ENCODE results near the gene C11orf58. TPM values are rescaled to one million over a fixed set of nuclear protein-coding genes. Genes with fewer than 3 reads are reported as not detected.

The C11orf58 gene
- total RNA-seq, 2 experiments from 2014 or later = 106 to 135 TPM

GRCh38 chr11:16783321-16783801 is 44.9 kb downstream of the C11orf58 start:
- Mint-ChIP-seq H3K36me3 (no peaks in the 10 kb centered on the region), H3K27me3 (no peaks in the 10 kb centered on the region), H3K27ac (no peak overlapping the region), H3K4me1 (no peaks in the 10 kb centered on the region), H3K9me3 (ENCODE audit: low read depth) (no peaks in the 10 kb centered on the region), H3K4me3 (no peak overlapping the region)
- CTCF ChIA-PET = interaction anchor here (0.8 to 1.4 kb wide), 2 partner anchors 18 to 46 kb away, joined by 3 to 4 read pairs; no protein-coding TSS in a partner anchor
- DNase-seq (no peak), ATAC-seq (no peak)

GRCh38 chr11:16784097-16784496 is 45.6 kb downstream of the C11orf58 start:
- no peak overlapping the region for H3K27ac Mint-ChIP-seq
- ATAC-seq = no peak
- no peaks in the 10 kb centered on the region for H3K27me3 Mint-ChIP-seq
- H3K4me1 Mint-ChIP-seq = no peaks in the 10 kb centered on the region
- CTCF ChIA-PET = interaction anchor here (1.4 to 6.0 kb wide), 2 partner anchors 11 to 18 kb away, joined by 4 to 29 read pairs; no protein-coding TSS in a partner anchor
- H3K36me3 Mint-ChIP-seq = no peaks in the 10 kb centered on the region
- no peak for DNase-seq
- H3K4me3 Mint-ChIP-seq = no peak overlapping the region
- H3K9me3 Mint-ChIP-seq (ENCODE audit: low read depth) = no peaks in the 10 kb centered on the region

- CTCF ChIA-PET = interaction anchor here (1.1 to 6.0 kb wide), 7 partner anchors 8 to 278 kb away, joined by 3 to 29 read pairs (median 5); no protein-coding TSS in a partner anchor
- no peak overlapping the region for H3K4me3 Mint-ChIP-seq
- H3K36me3 Mint-ChIP-seq = no peaks in the 10 kb centered on the region
- DNase-seq = no peak
- no peaks in the 10 kb centered on the region for H3K4me1 Mint-ChIP-seq
- no peaks in the 10 kb centered on the region for H3K9me3 Mint-ChIP-seq (ENCODE audit: low read depth)
- H3K27ac Mint-ChIP-seq = no peak overlapping the region
- H3K27me3 Mint-ChIP-seq = no peaks in the 10 kb centered on the region
- no peak for ATAC-seq
These were observed 46.2 kb downstream of the C11orf58 start for GRCh38 chr11:16784666-16785065.

DNA sequence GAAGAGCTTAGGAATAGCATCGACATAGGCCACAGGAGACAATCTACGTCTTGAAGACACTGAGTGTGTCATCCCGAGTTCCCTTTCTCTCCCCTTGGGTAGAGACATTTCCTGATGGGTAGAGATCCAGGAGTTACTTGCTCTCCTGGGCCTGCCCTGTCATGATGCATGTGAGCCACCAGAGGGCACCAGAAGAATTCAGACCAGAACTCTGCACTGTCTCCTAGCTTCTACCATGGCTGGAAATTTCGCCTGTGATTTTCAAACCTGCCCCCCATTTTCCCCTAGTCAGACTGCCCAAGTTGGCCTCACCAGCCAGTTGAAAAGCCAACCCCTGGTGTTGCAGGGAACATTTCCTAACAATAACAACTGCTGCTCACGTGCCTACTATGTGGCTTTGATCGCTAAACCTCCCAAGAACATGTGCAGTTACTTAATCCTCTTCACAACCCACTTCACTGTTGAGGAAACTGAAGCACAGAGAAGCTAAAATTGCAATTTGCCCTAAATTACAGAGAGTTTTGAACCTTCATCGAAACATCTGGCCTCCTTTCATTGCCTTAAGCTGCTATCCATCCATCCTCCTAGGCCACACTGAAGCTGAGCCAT is 47.2 kb downstream of the C11orf58 start:
- Mint-ChIP-seq H3K36me3 (no peaks in the 10 kb centered on the region), H3K9me3 (ENCODE audit: low read depth) (no peaks in the 10 kb centered on the region), H3K27ac (no peak overlapping the region), H3K4me3 (no peak overlapping the region), H3K4me1 (no peaks in the 10 kb centered on the region), H3K27me3 (no peaks in the 10 kb centered on the region)
- CTCF ChIA-PET = interaction anchor here (0.8 to 6.0 kb wide), 13 partner anchors 9 to 278 kb away, joined by 3 to 29 read pairs (median 3); no protein-coding TSS in a partner anchor
- DNase-seq (peak; percentile 69), ATAC-seq (peak; percentile 75)

DNA sequence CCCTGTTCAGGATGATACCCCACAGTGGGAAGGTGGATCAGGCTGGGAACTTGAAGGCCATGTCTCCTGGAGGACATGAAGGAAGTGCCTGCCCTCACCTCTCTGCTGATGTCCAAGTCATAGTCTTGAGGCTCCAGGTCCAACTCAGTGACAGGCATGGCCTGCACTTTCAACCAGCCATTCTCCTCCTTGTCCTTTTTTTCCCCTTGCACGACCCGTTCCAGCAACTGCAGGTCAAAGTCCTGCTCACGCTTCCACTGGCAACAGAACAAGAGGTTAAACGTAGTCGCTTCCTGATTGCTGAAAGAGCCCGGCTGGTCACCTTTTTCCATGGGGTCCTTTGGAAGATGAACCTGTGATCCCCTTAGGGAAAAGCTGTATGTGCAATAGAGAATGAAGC is 47.7 kb downstream of the C11orf58 start:
- Mint-ChIP-seq H3K4me1 (no peaks in the 10 kb centered on the region), H3K9me3 (ENCODE audit: low read depth) (no peaks in the 10 kb centered on the region), H3K36me3 (no peaks in the 10 kb centered on the region), H3K27me3 (no peaks in the 10 kb centered on the region), H3K27ac (no peak overlapping the region), H3K4me3 (no peak overlapping the region)
- DNase-seq (no peak), ATAC-seq (no peak)
- CTCF ChIA-PET = interaction anchor here (0.8 to 6.0 kb wide), 15 partner anchors 9 to 277 kb away, joined by 3 to 29 read pairs (median 3); no protein-coding TSS in a partner anchor

DNA sequence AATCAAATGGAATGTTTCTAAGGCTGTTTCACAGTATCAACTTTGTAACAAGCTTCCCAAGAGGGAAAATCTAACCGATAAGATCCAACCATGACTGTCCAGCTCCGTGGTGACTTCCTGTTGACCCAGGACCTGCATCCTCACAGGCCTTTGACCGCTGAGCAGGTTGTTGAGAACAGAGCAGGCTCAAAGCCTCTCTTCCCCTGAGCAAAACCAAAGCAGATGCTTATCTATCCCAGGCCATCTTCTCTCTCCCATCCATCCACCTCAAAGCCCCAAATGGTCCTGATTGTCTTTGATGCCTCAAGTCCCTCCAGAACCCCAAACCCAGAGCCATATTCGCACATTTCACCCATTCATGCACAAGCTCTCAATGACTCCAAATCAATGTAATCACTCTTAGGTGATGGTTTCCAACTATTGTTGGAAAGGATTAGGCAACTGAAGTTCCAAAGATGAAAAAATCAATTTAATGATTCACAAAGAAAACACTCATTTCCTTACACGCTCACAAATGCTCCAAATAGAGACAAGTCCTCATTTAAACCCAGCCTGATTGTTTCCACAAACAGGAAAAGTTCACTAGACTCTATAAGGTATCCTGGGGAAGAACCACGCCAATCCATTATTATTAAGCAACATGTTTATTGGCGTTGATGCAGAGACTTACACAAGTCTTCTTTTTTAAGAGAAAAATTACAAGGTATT is 48.7 kb downstream of the C11orf58 start:
- ATAC-seq = no peak
- H3K27ac Mint-ChIP-seq = no peak overlapping the region

GRCh38 chr11:16788141-16789062 is 50.0 kb downstream of the C11orf58 start:
- Mint-ChIP-seq H3K36me3 (no peaks in the 10 kb centered on the region), H3K27ac (no peak overlapping the region), H3K4me1 (peaks cover 8% of the 10 kb centered on the region), H3K4me3 (no peak overlapping the region), H3K9me3 (ENCODE audit: low read depth) (no peaks in the 10 kb centered on the region), H3K27me3 (peaks cover 2% of the 10 kb centered on the region)
- CTCF ChIA-PET = interaction anchor here (0.5 to 6.0 kb wide), 10 partner anchors 9 to 275 kb away, joined by 3 to 29 read pairs (median 4); no protein-coding TSS in a partner anchor
- peak; percentile 62 for DNase-seq
- ATAC-seq = peak; percentile 74

More for the DNA sequence above, 48.7 kb downstream of the C11orf58 start:
- H3K4me1 Mint-ChIP-seq = peaks cover 8% of the 10 kb centered on the region
- no peak overlapping the region for H3K4me3 Mint-ChIP-seq
- no peaks in the 10 kb centered on the region for H3K36me3 Mint-ChIP-seq
- DNase-seq = no peak
- CTCF ChIA-PET = interaction anchor here (1.1 to 6.0 kb wide), 5 partner anchors 10 to 276 kb away, joined by 3 to 29 read pairs (median 5); no protein-coding TSS in a partner anchor
- no peaks in the 10 kb centered on the region for H3K9me3 Mint-ChIP-seq (ENCODE audit: low read depth)
- H3K27me3 Mint-ChIP-seq = peaks cover 2% of the 10 kb centered on the region

- Mint-ChIP-seq H3K4me1 (peaks cover 8% of the 10 kb centered on the region), H3K9me3 (ENCODE audit: low read depth) (no peaks in the 10 kb centered on the region), H3K36me3 (no peaks in the 10 kb centered on the region), H3K4me3 (no peak overlapping the region), H3K27ac (no peak overlapping the region), H3K27me3 (peaks cover 2% of the 10 kb centered on the region)
- CTCF ChIA-PET = interaction anchor here (0.7 to 6.0 kb wide), 5 partner anchors 11 to 180 kb away, joined by 3 to 29 read pairs (median 4); no protein-coding TSS in a partner anchor
- DNase-seq (no peak), ATAC-seq (no peak)
These were observed 50.6 kb downstream of the C11orf58 start for GRCh38 chr11:16789063-16789420.

DNA sequence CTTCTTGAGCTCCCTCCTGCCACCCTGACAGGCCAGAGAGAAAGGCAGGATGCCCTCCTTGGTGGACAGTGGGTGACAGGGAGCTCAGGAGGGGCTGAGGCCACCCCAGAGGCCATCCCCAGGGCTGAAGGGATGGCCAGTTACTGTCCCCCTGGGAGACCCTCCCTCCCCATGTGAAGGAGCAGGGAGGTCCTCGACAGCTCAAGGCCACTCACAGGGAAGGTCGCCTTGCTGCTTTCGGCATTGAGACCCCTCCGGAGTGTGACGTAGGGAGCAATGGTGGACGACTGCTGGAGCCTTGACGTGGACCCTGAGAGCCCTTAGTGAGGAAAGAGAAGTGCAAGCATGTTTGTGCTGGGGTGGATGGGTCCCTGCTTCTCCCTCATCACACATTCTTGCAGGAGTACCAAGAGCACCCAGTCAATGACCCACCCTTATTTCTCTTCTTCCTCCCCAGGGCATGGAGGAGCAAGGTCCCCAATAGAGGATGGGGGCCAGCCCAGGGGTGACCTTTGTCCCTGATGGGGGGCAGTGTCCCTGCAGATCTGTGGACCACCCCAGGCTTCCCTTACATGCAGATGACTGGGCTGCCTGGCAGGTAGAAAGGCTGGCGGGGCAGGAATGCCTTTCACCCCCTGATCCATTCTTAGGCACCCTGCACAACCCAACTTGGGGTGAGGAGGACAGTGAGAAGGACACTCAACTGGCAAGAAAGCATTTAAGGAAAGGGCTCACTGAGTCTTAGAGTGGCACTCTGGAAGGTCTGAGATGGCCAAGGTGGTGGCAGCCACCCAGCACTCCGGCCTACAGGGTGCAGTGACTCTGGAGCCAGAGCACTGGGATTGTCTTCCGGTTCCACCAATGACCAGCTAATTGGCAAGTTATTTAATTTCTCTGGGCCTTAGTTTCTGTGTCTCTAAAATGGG is 51.4 kb downstream of the C11orf58 start:
- peaks cover 2% of the 10 kb centered on the region for H3K27me3 Mint-ChIP-seq
- DNase-seq = no peak
- no peak for ATAC-seq
- H3K9me3 Mint-ChIP-seq (ENCODE audit: low read depth) = no peaks in the 10 kb centered on the region
- peaks cover 8% of the 10 kb centered on the region for H3K4me1 Mint-ChIP-seq
- H3K4me3 Mint-ChIP-seq = no peak overlapping the region
- no peak overlapping the region for H3K27ac Mint-ChIP-seq
- no peaks in the 10 kb centered on the region for H3K36me3 Mint-ChIP-seq
- CTCF ChIA-PET = interaction anchor here (1.0 to 6.0 kb wide), 3 partner anchors 11 to 31 kb away, joined by 4 to 29 read pairs (median 8); no protein-coding TSS in a partner anchor

DNA sequence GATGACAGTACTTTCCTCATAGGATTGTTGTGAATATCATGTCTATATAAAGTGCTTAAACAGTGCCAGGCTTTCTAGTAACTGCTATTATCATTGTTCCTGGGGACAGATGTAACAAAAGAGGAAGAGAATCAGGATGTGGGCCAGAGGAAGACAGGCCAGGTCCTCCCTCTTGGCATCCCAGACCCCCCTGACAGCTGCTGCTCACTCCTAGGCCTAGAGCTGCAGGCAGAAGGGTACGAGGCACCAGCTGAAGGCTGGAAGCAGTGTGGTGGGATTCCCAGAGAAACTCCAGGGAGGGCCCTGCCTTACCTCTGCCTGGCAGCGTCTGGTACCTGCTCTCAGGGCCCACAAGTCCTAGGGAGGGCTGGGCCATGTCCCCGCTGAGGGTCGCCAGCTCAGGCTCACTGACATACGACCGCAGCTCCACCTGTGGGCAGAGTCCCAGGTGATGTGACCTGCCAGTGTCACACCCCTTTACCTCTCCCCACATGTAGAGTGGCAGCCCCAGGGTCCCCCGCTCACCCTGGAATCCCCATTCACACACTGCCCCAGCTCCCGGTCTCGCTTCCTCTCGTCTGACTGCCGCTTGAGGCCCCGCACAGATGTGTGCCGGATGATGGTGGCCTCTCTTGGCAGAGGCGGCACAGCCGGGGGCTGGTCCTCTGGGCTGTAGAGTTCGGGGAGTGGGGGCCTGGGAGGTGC is 52.2 kb downstream of the C11orf58 start:
- Mint-ChIP-seq H3K4me3 (no peak overlapping the region), H3K9me3 (ENCODE audit: low read depth) (no peaks in the 10 kb centered on the region), H3K36me3 (no peaks in the 10 kb centered on the region), H3K27me3 (peaks cover 2% of the 10 kb centered on the region), H3K27ac (no peak overlapping the region), H3K4me1 (peaks cover 8% of the 10 kb centered on the region)
- no peak for ATAC-seq
- CTCF ChIA-PET = no interaction called here
- DNase-seq = no peak

DNA sequence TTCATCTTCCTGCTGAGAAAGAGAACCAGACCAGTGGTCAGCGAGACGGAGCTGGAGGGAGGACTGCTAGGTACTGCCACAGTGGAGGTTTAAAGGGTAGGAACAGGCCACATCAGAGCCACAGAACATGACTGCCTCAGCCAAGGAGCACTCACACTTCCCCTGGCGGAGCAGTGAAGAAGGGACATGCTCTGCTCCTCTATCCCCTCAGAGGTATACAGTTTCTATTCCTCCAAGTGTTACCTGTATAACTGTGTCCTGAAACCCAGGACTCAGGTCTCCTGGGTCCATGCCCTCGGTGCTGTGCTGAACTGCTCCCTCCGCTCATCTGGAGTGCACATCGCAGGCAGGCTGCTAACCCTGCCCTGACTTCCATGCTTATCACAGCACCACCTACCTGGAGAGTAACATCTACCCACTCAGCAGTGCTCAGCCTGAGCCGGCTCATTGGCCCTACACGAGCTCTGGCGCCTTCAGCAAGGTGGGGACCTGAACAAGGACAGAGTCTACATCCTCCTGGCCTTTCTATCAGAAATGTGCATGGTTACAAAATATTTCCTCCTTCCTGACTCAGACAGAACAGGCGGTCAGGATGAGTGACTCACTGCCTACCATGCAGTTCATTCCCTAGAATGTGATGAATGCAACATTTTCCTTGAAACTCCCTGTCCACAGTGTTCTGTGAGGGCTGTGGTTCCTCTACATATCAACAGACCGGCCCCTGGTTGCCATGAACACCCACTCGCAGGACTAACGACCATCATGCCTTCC is 52.9 kb downstream of the C11orf58 start:
- Mint-ChIP-seq H3K36me3 (no peaks in the 10 kb centered on the region), H3K27ac (no peak overlapping the region)
- ATAC-seq = no peak

More for the DNA sequence above, 52.9 kb downstream of the C11orf58 start:
- H3K4me1 Mint-ChIP-seq = peaks cover 8% of the 10 kb centered on the region
- no peaks in the 10 kb centered on the region for H3K9me3 Mint-ChIP-seq (ENCODE audit: low read depth)
- H3K27me3 Mint-ChIP-seq = peaks cover 2% of the 10 kb centered on the region
- no peak overlapping the region for H3K4me3 Mint-ChIP-seq
- CTCF ChIA-PET = no interaction called here
- no peak for DNase-seq

All from activated CD8-positive, alpha-beta memory T cell treated with anti-CD3 and anti-CD28 coated beads, Interleukin-2, amount 10 ng/mL, durations not matched to agents 7 days and 5 days (primary cell).